NCI-H82 treated with DMSO at 0.1 percent for 48 hours (cell line): Measurements from ENCODE around the gene FAM120C.
A peak's percentile ranks its signal among the peaks of the same experiment; 100 is the strongest.

Experiments
- DNase-seq: peaks from one replicate; lab custom pipeline; 2025; ENCODE audit not compliant: unreplicated experiment; lab: John Stamatoyannopoulos, UW

FAM120C gene

GRCh38 chrX:54171527-54172250 lies 11.4 kb downstream of the FAM120C start:
- DNase-seq: no peak

DNA sequence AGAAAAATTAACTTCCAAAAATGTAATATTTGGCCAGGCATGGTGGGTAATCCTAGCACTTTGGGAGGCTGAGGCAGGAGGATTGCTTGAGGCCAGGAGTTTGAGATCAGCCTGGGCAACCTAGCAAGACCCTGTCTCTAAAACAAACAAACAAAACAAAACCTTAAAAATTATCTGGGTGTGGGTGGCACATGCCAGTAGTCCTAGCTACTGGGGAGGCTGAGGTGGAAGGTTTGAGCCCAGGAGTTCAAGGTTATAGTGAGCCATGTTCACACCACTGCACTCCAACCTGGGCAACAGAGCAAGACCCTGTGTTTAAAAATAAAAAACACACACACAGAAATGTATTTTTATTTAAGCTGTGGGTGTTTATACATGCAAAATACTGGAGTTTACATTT lies 12.0 kb downstream of the FAM120C start:
- DNase-seq: no peak

- no peak for DNase-seq
Measured at GRCh38 chrX:54166915-54167314, 16.1 kb downstream of the FAM120C start.

- no peak for DNase-seq
Measured at GRCh38 chrX:54157561-54157960, 25.5 kb downstream of the FAM120C start.

GRCh38 chrX:54134269-54134668 lies 48.8 kb downstream of the FAM120C start:
- DNase-seq: peak; percentile 39

GRCh38 chrX:54116391-54116790 lies 66.7 kb downstream of the FAM120C start:
- no peak for DNase-seq

- DNase-seq: no peak
Measured at GRCh38 chrX:54093571-54093970, 89.5 kb downstream of the FAM120C start.

DNA sequence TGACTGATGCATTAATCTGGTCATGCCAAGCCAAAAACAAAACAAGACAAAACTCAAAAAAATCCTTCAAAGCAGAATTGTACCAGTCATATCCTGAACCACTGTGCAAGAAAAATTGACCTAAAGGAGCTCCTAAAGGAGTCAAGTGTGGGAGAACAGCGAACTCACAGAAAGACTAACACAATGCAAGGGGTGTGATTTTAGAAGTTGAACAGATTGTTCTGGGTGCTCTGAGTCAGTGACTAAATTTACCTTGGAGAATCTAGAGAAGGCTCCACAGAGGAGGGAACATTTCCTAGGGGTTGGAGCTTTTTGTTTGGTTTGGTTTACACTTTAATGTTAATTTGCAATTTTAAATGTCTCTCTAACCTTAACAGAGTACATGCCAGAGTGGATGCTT lies 89.9 kb downstream of the FAM120C start:
- no peak for DNase-seq

GRCh38 chrX:54090880-54091279 lies 92.2 kb downstream of the FAM120C start:
- no peak for DNase-seq

DNA sequence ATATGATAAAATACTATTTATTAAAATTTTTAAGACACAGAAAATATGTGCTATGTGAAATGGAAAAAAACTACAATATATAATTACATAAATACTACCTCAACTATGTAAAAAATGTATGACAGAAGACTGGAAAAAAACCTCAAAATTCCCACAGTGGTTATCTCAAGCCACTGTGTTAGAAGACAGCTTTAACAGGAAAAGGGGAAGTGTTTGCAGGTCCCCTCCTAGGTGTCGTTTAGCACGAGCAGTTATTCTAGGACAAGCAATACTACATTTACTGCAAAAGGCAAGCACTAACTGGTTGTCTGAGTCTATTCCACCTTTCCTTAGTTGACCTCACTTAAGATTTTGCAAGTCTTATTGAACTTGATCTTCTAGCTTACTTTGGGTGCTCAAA lies 93.9 kb downstream of the FAM120C start:
- DNase-seq: no peak

- DNase-seq: peak; percentile 54
Measured at GRCh38 chrX:54087661-54088060, 95.4 kb downstream of the FAM120C start.

DNA sequence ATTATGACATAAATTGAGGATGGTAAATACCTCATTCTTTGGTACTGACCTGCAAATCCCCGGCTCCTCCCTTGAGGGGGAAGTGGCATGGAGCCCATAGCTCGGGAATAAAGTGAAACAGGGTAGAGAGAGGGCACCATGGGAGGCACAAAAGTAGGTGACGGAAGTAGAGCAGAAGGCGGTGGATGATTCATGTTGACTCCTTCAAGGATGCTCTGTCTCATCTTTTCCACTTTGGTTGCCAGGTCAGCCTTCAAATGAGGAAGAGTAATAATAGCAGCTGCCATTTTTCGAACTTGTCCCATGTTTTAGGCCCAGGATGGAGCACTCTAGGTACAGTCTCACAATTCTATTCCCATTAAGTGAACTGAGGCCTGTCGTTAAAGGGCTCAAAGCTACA lies 97.4 kb downstream of the FAM120C start:
- no peak for DNase-seq

- no peak for DNase-seq
Measured at GRCh38 chrX:54076903-54077302, 106.2 kb downstream of the FAM120C start.

DNA sequence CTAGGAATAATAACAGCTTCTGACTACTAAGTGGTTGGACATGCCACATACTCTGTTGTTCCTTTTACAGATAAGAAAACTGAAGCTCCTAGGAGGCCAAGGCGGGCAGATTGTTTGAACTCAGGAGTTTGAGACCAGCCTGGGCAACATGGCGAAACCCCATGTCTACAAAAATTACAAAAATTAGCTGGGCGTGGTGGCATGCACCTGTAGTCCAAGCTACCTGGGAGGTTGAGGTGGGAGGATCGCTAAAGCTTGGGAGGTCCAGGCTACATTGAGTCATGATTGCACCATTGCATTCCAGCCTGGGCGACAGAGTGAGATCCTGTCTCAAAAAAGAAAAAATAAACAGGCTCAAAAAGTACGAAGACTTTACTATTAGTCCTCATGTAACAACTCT lies 108.2 kb downstream of the FAM120C start:
- no peak for DNase-seq

- no peak for DNase-seq
Measured at GRCh38 chrX:54067766-54068165, 115.3 kb downstream of the FAM120C start.

DNA sequence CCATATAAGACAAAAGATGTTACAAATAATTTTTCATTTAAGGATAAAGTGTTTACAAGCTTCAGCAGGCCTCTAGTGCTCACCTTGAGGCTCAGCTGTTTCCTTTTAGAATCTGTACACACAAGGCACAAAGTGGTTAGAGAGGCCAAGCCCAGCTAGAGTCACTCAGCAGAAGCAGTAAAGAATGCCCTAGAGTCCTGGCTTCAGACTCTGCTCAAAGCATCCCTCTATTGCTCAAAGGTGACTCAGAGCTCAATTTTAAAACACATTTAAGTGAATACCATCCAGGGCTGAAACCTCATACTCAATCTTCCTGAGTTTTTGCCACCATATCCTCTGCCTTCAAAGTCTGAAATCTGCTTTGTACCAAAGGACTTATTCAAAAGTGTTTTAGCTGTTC lies 116.2 kb downstream of the FAM120C start:
- no peak for DNase-seq

GRCh38 chrX:54064564-54064963 lies 118.5 kb downstream of the FAM120C start:
- no peak for DNase-seq

- no peak for DNase-seq
Measured at GRCh38 chrX:54063361-54063760, 119.7 kb downstream of the FAM120C start.

DNA sequence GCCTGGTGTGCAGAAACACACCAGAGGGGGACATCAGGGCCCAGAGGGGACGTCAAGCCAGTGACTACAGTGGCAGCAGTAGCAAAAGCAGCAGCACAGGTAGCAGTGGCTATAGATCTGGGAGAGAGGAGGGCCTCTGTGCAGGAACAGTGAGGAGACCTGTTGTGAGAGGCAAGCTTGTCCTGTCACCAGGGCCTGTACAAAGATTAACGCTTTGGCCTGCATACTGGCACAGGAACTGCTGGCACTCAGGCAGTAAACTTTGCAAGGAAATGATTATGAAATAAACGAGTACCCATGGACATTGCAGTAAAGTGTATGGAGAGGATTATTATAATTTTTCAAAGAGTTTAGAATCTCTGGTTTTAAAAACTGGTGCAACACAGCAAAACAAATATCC lies 133.3 kb downstream of the FAM120C start:
- no peak for DNase-seq

GRCh38 chrX:54048412-54048811 lies 134.6 kb downstream of the FAM120C start:
- DNase-seq: no peak

DNA sequence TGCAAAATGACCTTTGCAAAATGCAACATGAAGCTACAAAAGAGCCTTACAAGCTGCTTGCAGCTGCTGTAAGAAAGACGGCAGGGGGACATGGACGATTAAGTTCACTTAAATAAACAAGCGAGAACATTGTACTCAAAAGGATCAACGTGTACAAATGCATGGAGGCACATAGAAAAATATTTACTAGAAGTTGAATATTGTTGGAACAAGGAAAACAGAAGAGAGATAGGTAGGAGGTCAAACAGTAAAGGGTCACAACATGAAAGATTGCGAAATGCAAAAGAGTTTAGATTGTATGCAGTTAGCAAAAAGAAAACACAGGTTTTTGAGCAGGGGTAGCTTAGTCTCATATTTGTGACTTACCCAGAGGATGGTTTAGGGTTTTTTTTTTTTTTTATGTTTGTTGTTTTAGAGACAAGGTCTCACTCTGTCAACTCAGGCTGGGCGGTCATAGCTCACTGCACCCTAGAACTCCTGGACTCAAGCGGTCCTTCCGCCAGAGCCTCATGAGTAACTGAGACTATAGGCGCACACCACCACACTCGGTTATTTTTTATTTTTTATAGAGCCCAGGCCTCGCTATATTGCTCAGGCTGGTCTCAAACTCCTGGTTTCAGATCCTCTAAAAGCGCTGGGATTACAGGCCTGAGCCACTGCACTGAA lies 137.4 kb downstream of the FAM120C start:
- no peak for DNase-seq

- peak; percentile 43 for DNase-seq
Measured at GRCh38 chrX:54044877-54045338, 138.1 kb downstream of the FAM120C start.
